Gastroesophageal sphincter (tissue), 3 donors: Measurements from ENCODE around the gene NAPEPLD.

ENCODE experiments used
- CTCF ChIP-seq, 4 experiments: fragments of 200-600 bp in 2 of 4; fragments of 450-650 bp in 2 of 4; sonication (generic) in 1 of 4; IDR thresholded peaks; one replicate each; pipeline ENCODE4 v1.5.1; 2017 to 2019; ENCODE audit warnings: antibody characterized with exemption in 4 of 4, mild to moderate bottlenecking in 2 of 4, moderate library complexity in 2 of 4
- EP300 ChIP-seq: sonication (generic); formaldehyde crosslinking; IDR thresholded peaks from one replicate; pipeline ENCODE4 v1.6.1; 2017; ENCODE audit warnings: antibody characterized with exemption, mild to moderate bottlenecking

- TF ChIP-seq EP300 (no peak), CTCF (IDR thresholded peaks at IDR 0.05) (no peak)
Measured at GRCh38 chr7:103077318-103077717, 71.6 kb downstream of the NAPEPLD start.
